Measurements from ENCODE around the gene ATAT1.
"Not testable (repeated sequence)": the region's sequence is repeated elsewhere in the genome, so short reads cannot be mapped to it uniquely, and the experiment has no call there.

ATAT1 gene

DNA sequence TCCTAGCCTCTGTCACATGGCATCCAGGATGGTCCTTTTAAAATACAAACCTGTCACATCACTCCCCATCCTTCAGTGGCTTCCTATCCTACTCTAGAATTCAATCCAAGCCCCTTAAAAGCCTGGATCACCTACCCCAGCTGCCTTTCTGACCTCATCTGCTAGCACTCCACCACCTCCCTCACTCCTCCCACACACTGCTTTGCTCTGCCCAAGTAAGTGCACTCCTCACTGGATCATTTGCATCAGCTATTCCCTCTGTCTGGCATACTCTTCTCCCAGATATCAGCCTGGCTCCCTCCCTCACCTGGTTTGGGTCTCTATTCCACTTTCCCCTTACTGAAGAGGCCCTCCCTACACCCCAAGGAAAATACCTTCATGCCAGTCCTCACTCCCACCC, 30.8 kb downstream of the ATAT1 start:
- no peak overlapping the region for H3K4me3 ChIP-seq (ENCODE audit: control insufficient read depth, low read depth, low read length)
- no peak for TF ChIP-seq CTCF (conservative IDR thresholded peaks at IDR 0.05; ENCODE audit: control insufficient read depth, insufficient read depth, low read depth, low read length)
- no peak for DNase-seq (ENCODE audit: low read depth)

DNA sequence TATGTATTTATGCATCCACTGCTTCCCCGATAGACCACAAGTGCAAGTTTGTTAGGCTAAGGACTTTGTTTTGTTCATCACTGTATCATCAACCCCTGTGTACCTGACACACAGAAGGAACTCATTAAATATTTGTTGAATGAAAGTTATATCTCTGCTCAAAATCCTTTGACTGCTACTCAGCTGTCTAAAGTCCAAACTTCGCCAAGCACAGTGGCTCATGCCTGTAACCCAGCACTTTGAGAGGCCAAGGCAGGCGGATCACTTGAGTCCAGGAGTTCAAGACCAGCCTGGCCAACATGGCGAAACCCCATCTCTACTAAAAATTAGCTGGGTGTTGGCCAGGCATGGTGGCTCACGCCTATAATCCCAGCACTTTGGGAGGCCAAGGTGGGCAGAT, 31.2 kb downstream of the ATAT1 start:
- not testable (repeated sequence) for H3K4me3 ChIP-seq (ENCODE audit: control insufficient read depth, low read depth, low read length); DNase-seq (ENCODE audit: low read depth)

DNA sequence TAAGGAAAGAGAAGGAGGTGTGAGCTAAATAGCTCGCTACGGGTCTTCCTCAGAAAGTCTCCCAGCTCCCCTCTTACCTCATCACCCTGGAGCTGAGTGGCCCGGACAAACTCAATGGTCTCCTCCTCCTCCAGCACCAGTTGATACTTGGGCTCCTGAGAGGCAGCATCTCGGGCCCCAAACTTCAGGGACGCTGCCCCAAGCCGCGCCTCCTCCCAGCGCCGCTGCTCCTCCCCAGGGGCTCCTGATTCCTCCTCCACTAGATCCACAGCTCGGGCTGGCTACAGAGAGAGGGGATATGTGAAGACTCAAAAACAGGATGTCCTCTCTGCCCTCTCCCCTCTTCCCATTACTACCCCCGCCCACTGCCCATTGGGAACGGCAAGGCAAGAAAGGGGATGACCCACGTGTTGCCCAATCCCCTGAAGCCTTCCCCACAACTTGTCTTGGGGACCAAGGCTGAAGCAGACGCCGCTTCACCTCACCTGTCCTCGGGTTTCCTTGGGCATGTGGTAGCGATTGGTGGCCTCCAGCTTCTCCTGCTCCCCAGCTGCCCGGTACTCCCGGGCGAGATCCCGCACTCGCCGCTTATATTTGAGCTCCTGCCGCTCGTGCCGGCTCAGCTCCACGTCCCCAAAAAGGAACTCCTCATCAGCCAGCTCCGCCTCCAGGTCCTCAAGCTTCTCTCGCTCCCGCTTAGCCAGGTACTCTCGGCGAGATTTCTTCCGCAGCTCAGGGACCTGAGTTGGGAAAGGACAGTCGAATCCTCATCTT, 38.5 kb downstream of the ATAT1 start:
- DNase-seq (ENCODE audit: low read depth), result no peak
- H3K4me3 ChIP-seq (ENCODE audit: control insufficient read depth, low read depth, low read length), result no peak overlapping the region
- TF ChIP-seq CTCF (conservative IDR thresholded peaks at IDR 0.05; ENCODE audit: control insufficient read depth, insufficient read depth, low read depth, low read length), result no peak

DNA sequence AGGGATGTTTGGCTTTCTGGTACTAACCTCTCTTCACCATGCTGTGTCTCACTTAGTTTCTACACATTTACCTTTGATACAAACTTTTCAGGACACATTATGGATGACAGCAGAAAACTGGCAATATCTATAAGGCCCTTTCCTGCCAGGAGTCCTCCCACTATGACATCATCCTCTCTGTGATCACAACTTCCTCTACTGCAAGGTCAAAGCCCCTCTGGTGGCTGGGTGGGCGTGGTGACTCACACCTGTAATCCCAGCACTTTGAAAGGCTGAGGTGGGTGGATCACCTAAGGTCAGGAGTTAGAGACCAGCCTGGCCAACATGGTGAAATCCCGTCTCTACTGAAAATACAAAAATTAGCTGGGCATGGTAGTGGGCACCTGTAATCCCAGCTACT, 39.6 kb downstream of the ATAT1 start:
- not testable (repeated sequence) for H3K4me3 ChIP-seq (ENCODE audit: control insufficient read depth, low read depth, low read length)
- peak; percentile 51 for DNase-seq (ENCODE audit: low read depth)

DNA sequence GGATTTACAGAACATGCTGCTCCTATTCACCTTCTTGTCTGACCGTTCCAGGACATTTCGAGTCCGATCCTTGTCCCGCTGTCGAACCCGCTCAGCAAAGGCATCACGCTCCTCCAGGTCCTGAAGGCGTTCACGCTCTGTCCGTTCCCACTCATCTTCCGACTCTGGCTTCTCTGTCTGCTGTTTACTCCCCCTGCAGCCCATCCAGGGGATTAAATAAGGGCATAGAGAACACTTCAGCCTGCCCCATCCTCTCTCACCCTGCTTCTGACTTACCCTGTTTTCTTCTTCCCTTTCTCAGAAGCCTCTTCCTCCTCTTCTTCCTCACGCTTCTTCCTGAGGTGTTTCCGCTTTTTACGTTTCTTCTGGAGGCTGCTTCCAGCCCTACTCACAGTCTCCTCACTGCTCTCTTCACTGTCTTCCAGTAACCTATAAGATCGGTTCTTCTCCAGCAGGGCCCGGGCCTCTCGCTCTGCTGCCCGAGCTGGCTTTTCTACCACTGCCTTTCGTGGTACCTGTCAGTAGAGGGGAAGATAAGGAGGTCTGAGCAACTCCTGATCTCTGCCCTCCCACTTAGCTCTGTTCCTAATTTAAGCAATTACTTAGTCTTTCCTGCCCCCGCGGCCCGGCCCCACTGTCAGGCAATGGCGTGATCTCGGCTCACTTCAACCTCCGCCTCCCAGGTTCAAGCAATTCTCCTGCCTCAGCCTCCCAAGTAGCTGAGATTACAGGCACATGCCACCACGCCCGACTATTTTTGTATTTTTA, 44.3 kb downstream of the ATAT1 start:
- peak; percentile 39 for DNase-seq (ENCODE audit: low read depth)
- TF ChIP-seq CTCF (conservative IDR thresholded peaks at IDR 0.05; ENCODE audit: control insufficient read depth, insufficient read depth, low read depth, low read length), result peak; percentile 34
- H3K4me3 ChIP-seq (ENCODE audit: control insufficient read depth, low read depth, low read length), result no peak overlapping the region

DNA sequence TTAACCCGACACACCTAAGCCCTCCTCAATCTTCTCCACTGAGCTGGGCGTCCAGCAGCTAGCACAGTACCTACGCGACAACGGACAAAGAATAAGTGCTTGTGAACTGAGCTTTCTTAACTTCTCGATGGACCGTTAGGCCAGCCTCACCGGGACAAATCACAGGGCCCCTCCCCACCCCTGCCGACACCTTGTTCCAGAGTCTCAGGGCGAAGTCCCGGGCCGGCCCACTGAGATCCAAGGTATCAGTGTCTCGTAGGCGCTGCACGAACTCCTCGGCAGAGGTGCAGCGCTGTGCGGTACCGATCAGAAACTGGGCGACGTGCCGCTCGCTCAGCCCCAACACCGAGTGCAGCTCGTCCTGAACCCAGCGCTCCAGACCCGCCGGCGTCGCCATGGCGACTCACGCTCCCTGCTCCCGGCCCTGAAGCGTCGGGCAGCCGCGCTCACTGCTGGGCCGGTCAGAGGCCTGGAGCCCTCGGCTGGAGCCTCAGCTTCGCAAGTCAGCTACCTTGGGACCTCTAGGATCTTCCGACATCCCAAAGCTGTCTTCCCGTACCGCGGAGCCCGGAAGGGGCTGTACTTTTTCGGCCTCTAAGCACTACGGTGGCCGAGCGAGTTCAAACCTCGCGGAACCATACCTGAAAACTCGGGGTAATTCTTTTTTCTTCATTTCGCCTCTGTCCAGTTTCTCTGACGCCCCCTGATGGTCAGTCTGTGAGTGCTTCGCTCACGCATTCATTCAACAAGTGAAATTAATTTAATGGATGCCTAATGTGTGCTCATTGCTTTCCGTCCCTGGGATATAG, 46.0 kb downstream of the ATAT1 start, which contains the start of gene DHX16:
DHX16 (minus strand) TSS at position 562 of the 809 bp plus-strand sequence; CDS start at position 397, 165 bp downstream.
- peak; percentile 86 for TF ChIP-seq CTCF (conservative IDR thresholded peaks at IDR 0.05; ENCODE audit: control insufficient read depth, insufficient read depth, low read depth, low read length)
- H3K4me3 ChIP-seq (ENCODE audit: control insufficient read depth, low read depth, low read length), result peak within 1 kb of the TSS; percentile 93
- peak; percentile 99 for DNase-seq (ENCODE audit: low read depth)

- no peak overlapping the region for H3K4me3 ChIP-seq (ENCODE audit: control insufficient read depth, low read depth, low read length)
- DNase-seq (ENCODE audit: low read depth), result no peak
- TF ChIP-seq CTCF (conservative IDR thresholded peaks at IDR 0.05; ENCODE audit: control insufficient read depth, insufficient read depth, low read depth, low read length), result no peak
Observed at GRCh38 chr6:30676660-30677285, 50.1 kb downstream of the ATAT1 start.
